Kidney glomerular epithelial cell (primary cell): Measurements from ENCODE around the gene LRRC3.

Source experiments
- DNase-seq: peaks from one replicate; lab custom pipeline; 2025; lab: John Stamatoyannopoulos, UW

Gene LRRC3

GRCh38 chr21:44440241-44441040, 14.9 kb upstream of the LRRC3 start:
- no peak for DNase-seq

GRCh38 chr21:44441041-44441400, 14.3 kb upstream of the LRRC3 start:
- DNase-seq = no peak

- DNase-seq = no peak
Measured at GRCh38 chr21:44441581-44442265, 13.6 kb upstream of the LRRC3 start.

- no peak for DNase-seq
Measured at GRCh38 chr21:44442266-44443125, 12.8 kb upstream of the LRRC3 start.

- no peak for DNase-seq
Measured at GRCh38 chr21:44443291-44443890, 11.9 kb upstream of the LRRC3 start.

GRCh38 chr21:44443891-44444285, 11.4 kb upstream of the LRRC3 start:
- DNase-seq = no peak

- DNase-seq = no peak
Measured at GRCh38 chr21:44444286-44444931, 10.9 kb upstream of the LRRC3 start.

GRCh38 chr21:44445145-44445812, 10.0 kb upstream of the LRRC3 start:
- no peak for DNase-seq

GRCh38 chr21:44448651-44449131, 6.6 kb upstream of the LRRC3 start:
- DNase-seq = no peak

GRCh38 chr21:44449473-44450363, 5.6 kb upstream of the LRRC3 start:
- no peak for DNase-seq

GRCh38 chr21:44450402-44450801, 4.9 kb upstream of the LRRC3 start:
- no peak for DNase-seq

- no peak for DNase-seq
Measured at GRCh38 chr21:44450999-44451398, 4.3 kb upstream of the LRRC3 start.

GRCh38 chr21:44453120-44453519, 2.2 kb upstream of the LRRC3 start:
- DNase-seq = no peak

GRCh38 chr21:44454058-44454457, 1.3 kb upstream of the LRRC3 start:
- DNase-seq = no peak

- DNase-seq = no peak
Measured at GRCh38 chr21:44455524-44456213, 359 bp downstream of the LRRC3 start.

- no peak for DNase-seq
Measured at GRCh38 chr21:44456214-44456914, 1.1 kb downstream of the LRRC3 start.

- no peak for DNase-seq
Measured at GRCh38 chr21:44456915-44457736, 1.8 kb downstream of the LRRC3 start.
